Subcutaneous abdominal adipose tissue (tissue), 5 donors: ENCODE data around the gene SFSWAP.

Experiments
- H3K27ac ChIP-seq: one replicate; pipeline ENCODE4 v1.7.0; 2013; ENCODE audit warnings: low read depth, mild to moderate bottlenecking, inconsistent platforms, low read length, moderate library complexity
- H3K27me3 ChIP-seq, 5 donors: one replicate each; pipeline ENCODE4 v1.7.0; 2013; ENCODE audit warnings: low read length in 5 of 5, inconsistent platforms in 1 of 5; ENCODE audit not compliant: control insufficient read depth in 5 of 5, insufficient read depth in 4 of 5
- H3K36me3 ChIP-seq, 5 donors: one replicate each; pipeline ENCODE4 v1.7.0; 2013; ENCODE audit warnings: low read length in 5 of 5; ENCODE audit not compliant: control insufficient read depth in 5 of 5, insufficient read depth in 5 of 5
- H3K4me1 ChIP-seq, 5 donors: one replicate each; pipeline ENCODE4 v1.7.0; 2013; ENCODE audit warnings: low read length in 5 of 5, mild to moderate bottlenecking in 3 of 5, moderate library complexity in 1 of 5; ENCODE audit not compliant: control insufficient read depth in 5 of 5, insufficient read depth in 5 of 5
- H3K4me3 ChIP-seq, 5 donors: one replicate each; pipeline ENCODE4 v1.7.0; 2013; ENCODE audit warnings: low read length in 5 of 5, low read depth in 1 of 5
- H3K9ac ChIP-seq, 5 donors: one replicate each; pipeline ENCODE4 v1.7.0; 2013; ENCODE audit warnings: low read length in 5 of 5, mild to moderate bottlenecking in 4 of 5, moderate library complexity in 3 of 5
- H3K9me3 ChIP-seq, 5 donors: one replicate each; pipeline ENCODE4 v1.7.0; 2013; ENCODE audit warnings: low read length in 5 of 5; ENCODE audit not compliant: control insufficient read depth in 5 of 5
- donor health status: healthy.
- donor health status: healthy.
- donor health status: healthy.
- donor health status: healthy.
- donor health status: healthy.

Gene SFSWAP

DNA sequence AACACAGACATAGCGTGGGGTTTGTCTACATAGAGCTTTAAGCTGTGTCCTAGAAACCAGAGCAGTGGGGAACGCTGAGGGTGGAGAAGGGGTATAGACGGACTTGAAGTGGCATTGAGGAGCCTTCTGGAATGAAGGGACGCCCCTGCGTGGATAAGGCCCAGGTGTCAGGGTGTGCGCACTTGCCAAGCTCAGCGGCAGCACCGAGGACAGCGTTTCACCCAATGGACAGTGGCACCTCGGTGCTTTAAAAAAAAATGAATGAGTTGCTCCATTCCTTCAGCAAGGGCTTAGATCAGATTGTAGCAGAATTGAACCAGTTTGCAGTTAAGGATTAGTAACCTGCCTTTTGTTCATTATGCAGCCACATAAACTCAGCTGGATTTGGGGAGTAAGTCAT, 83.7 kb downstream of the SFSWAP start:
- peaks cover 4 to 92% (median 59%) of the 10 kb centered on the region in 5 donors for H3K36me3 ChIP-seq
- no peaks in the 10 kb centered on the region for H3K9me3 ChIP-seq
- peaks cover 0 to 28% (median 10%) of the 10 kb centered on the region in 5 donors for H3K4me1 ChIP-seq

DNA sequence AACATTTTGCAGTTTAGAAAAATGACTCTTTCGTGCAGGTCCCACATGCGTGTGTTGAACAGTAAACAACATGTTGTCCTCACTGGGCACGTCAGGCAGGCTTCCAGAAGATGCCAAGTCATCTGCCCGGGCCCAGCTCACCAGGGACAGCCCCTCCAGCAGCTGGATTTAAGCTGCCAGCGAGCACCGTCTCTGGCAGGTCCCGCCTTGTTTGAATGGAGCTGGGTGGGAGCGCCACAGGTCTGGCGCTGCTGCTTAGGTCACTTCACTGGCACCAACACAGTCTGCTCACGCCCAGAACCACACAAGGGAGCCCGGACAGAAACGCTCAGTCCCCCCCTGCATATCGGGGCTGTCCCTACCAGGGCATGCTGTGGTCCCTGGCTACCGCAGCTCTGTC, 84.2 kb downstream of the SFSWAP start:
- peaks cover 0 to 28% (median 10%) of the 10 kb centered on the region in 5 donors for H3K4me1 ChIP-seq
- peaks cover 4 to 92% (median 60%) of the 10 kb centered on the region in 5 donors for H3K36me3 ChIP-seq
- H3K4me3 ChIP-seq: no peak overlapping the region
- H3K9ac ChIP-seq: no peak overlapping the region
- no peak overlapping the region for H3K27ac ChIP-seq
- no peaks in the 10 kb centered on the region for H3K27me3 ChIP-seq
- H3K9me3 ChIP-seq: no peaks in the 10 kb centered on the region

More for the DNA sequence above, 83.7 kb downstream of the SFSWAP start:
- Histone ChIP-seq H3K9ac (no peak overlapping the region), H3K4me3 (no peak overlapping the region), H3K27me3 (no peaks in the 10 kb centered on the region), H3K27ac (no peak overlapping the region)

DNA sequence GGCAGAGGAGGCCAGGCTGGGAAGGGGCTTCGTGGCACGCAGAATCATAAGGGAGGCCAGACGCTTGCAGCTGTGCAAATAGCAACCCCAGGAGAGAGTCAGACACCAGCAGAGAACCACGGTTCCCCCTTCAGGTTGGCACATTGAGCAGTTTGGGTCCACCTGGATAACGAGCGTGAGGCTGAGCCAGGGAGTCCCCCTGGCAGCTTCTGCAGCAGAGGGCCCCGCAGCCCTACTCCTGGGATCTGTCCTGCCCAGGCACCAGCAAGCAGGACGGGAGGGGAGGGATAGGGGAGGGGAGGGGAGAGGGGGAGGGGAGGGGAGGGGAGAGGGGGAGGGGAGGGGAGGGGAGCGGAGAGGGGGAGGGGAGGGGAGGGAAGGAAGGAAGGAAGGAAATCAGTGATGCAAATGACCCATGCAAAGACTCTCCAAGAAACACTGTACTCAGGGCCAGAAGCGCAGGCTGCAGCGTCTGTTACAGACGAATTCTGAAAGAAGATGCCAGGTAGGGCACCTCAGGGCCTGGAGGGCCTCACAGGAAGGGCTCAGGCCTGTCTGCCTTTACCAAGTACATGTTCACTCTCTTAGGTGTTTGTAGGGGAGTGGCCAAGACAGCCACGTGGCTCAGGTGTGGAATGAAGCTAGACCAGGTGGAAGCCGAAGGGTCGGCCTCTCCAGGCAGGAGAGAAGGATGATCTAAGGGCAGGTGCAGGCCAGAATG, 85.0 kb downstream of the SFSWAP start:
- no peaks in the 10 kb centered on the region for H3K9me3 ChIP-seq
- H3K4me3 ChIP-seq: no peak overlapping the region
- H3K9ac ChIP-seq: no peak overlapping the region
- H3K27ac ChIP-seq: no peak overlapping the region
- no peaks in the 10 kb centered on the region for H3K27me3 ChIP-seq
- H3K36me3 ChIP-seq: peaks cover 0 to 92% (median 60%) of the 10 kb centered on the region in 5 donors
- H3K4me1 ChIP-seq: peaks cover 0 to 28% (median 10%) of the 10 kb centered on the region in 5 donors

DNA sequence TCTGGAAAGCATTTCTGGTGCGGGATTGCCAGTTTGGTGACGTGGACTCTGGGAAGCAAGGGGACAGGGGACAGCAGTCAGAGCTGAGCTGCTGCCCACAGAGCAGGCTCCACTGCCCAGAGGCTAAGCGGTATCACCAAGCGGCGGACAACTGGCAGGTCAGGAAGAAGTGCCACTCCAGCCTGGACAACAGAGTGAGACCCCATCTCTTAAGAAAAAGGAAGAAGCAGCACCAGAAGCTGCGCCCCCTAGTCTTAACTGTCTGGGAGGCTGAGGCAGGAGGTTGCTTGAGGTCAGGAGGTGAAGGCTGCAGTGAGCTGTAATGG, 85.5 kb downstream of the SFSWAP start:
- Histone ChIP-seq H3K27ac (no peak overlapping the region), H3K36me3 (peaks cover 0 to 93% (median 62%) of the 10 kb centered on the region in 5 donors), H3K4me3 (no peak overlapping the region), H3K9me3 (no peaks in the 10 kb centered on the region), H3K27me3 (no peaks in the 10 kb centered on the region), H3K9ac (no peak overlapping the region), H3K4me1 (peaks cover 0 to 28% (median 10%) of the 10 kb centered on the region in 5 donors)

DNA sequence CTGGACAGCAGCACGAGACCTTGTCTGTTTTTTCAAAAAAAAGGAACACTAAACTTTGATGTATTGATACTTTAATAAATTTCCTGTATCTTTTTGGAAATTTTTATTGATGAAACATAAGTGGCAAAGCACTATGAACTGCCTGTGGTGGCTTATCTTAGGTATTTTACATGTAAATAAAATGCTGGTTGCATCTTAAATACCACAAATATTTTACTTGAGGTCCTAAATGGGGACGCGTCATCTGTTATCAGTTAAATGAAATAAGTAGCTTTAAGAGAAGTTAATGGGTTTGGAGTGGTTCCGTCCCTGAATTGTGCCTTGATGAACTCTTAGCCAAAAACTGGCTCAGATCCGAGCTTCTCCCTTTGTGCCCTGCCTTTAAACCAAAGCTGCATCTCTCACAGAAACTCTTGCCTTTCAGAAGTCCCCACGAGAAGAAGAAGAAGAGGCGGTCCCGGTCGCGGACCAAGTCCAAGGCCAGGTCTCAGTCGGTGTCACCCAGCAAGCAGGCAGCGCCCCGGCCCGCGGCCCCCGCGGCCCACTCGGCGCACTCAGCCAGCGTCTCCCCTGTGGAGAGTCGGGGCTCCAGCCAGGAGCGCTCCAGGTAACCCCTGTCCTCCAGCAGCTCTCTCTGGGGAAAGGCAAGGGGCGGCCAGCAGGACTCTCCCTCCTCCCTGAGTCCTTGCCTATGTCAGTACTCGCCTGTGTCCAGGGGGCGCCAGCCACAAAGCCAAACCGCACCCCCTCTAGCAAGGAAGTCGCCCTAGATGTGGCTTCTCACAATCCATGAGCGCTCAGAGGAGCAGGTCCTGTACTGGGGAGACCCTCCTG, 86.1 kb downstream of the SFSWAP start:
- H3K36me3 ChIP-seq: peaks cover 0 to 93% (median 62%) of the 10 kb centered on the region in 5 donors
- H3K27ac ChIP-seq: no peak overlapping the region
- H3K9me3 ChIP-seq: no peaks in the 10 kb centered on the region
- no peak overlapping the region for H3K4me3 ChIP-seq
- H3K4me1 ChIP-seq: peaks cover 0 to 28% (median 10%) of the 10 kb centered on the region in 5 donors
- H3K27me3 ChIP-seq: no peaks in the 10 kb centered on the region
- H3K9ac ChIP-seq: no peak overlapping the region

DNA sequence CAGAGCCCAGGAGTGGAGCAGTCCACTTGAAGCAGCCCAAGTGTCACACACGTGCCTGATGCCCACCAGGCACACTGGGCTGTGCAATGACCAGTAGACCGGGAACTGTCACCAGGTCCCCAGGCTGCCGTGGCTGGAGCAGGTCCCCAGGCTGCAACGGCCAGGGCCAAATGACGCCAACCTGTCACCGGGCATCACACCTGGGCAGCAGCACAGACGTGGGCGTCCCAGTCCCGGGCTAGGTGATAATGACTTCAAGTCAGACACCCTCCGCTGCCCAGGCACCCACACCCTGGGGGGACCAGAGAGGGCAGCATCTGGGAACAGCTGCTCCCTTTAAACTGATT, 86.7 kb downstream of the SFSWAP start:
- H3K9me3 ChIP-seq: no peaks in the 10 kb centered on the region
- no peak overlapping the region for H3K4me3 ChIP-seq
- peaks cover 0 to 93% (median 63%) of the 10 kb centered on the region in 5 donors for H3K36me3 ChIP-seq
- no peaks in the 10 kb centered on the region for H3K27me3 ChIP-seq
- peaks cover 0 to 28% (median 10%) of the 10 kb centered on the region in 5 donors for H3K4me1 ChIP-seq
- no peak overlapping the region for H3K9ac ChIP-seq
- H3K27ac ChIP-seq: no peak overlapping the region

DNA sequence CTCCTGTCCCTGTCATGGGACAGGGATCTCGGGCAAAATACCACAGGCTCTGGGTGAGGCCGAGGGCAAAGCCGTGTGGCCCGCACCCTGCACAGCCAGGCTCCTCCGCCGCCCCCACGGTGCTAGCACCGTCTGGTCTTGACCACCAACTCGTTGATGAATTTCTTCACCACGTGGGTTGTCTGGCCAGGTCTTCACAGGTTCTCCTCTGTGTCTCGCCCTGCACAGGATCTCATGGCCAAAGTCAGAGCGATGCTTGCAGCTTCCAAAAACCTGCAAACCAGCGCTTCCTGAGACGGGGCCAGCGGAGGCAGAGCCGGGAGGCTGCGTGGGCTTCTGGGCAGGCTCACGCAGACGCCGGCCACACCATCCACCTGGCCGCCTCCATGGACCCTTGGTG, 88.3 kb downstream of the SFSWAP start:
- H3K9ac ChIP-seq: no peak overlapping the region
- H3K27me3 ChIP-seq: no peaks in the 10 kb centered on the region
- peaks cover 0 to 81% (median 57%) of the 10 kb centered on the region in 5 donors for H3K36me3 ChIP-seq
- H3K4me3 ChIP-seq: no peak overlapping the region
- peaks cover 0 to 17% (median 14%) of the 10 kb centered on the region in 5 donors for H3K4me1 ChIP-seq
- H3K27ac ChIP-seq: no peak overlapping the region
- H3K9me3 ChIP-seq: no peaks in the 10 kb centered on the region

DNA sequence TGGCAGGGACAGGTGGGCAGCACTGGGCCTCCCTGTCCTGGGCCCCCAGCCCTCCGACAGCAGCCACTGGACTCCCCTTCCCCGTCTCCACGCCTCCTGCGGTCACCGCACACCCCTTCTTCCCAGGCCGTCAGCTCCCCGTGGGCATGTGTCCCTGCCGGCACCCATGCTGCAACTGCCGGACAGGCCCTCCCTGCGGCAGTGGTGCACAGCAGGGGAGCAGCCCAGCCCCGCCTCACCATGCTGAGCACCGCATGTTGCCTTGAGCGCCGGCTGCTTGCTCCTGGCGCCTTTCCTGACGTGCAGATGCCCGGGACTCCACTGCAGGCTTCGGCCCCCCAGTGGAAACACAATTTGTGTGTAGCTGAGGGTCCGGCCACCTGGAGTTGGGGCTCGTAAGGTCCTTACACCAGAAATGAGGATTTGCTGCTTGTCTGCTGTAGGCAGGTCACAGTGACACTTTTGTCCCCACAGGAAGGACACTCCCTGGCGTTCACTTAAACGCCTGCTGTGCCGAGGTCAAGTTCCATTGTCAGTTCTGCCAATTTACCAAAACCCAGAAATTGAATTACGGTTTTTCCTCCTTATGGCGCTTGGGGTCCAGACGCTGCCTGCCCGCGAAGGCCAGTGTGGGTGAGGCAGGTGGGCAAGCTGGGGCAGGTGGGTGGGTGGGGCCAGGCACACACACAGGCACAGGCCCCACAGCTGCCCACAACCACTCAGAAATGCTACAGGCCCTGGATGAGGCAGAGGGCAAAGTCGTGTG, 89.1 kb downstream of the SFSWAP start:
- Histone ChIP-seq H3K36me3 (peaks cover 0 to 73% (median 56%) of the 10 kb centered on the region in 5 donors), H3K27me3 (no peaks in the 10 kb centered on the region), H3K4me1 (peaks cover 0 to 16% (median 13%) of the 10 kb centered on the region in 5 donors), H3K4me3 (no peak overlapping the region), H3K27ac (no peak overlapping the region), H3K9me3 (no peaks in the 10 kb centered on the region), H3K9ac (no peak overlapping the region)

DNA sequence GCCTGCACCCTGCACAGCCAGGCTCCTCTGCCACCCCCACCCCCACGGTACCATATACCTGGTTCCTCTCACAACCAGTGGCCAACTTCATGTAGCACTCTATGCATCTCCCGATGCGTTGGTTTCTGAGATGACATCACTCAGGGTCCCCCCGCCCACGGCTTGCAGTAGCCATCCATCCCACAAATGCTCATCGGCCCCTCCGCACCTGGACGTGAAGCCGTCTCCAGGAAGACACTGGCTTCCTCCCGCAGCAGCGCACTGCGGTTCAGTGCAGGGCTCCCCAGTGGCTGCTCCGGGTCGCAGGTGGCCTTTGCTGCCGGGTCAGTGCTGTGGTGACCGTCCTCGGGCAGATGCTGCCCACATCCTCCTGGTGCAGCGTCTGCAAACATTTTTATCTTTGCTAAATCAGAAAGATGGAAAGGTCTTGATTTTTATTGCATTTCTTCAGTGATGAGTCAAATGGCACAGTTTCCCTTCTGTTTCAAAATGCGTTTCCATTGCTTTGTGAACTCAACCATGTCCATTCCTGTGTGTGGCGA, 89.8 kb downstream of the SFSWAP start:
- Histone ChIP-seq H3K9ac (no peak overlapping the region), H3K36me3 (peaks cover 0 to 67% (median 52%) of the 10 kb centered on the region in 5 donors), H3K27me3 (no peaks in the 10 kb centered on the region), H3K4me1 (peaks cover 0 to 12% (median 7%) of the 10 kb centered on the region in 5 donors), H3K4me3 (no peak overlapping the region), H3K27ac (no peak overlapping the region), H3K9me3 (no peaks in the 10 kb centered on the region)
